Measurements from ENCODE around the gene GPR27.
A peak's percentile ranks its signal among the peaks of the same experiment; 100 is the strongest.

GPR27 gene

GRCh38 chr3:71778353-71778752 is 24.7 kb downstream of the GPR27 start (continued):
- TF ChIP-seq ZNF544 (tag by site-specific recombination; IDR thresholded peaks at IDR 0.05): no peak
- TF ChIP-seq GLI2 (tag by site-specific recombination; IDR thresholded peaks at IDR 0.05; ENCODE audit: borderline replicate concordance, low read depth): no peak
- TF ChIP-seq ZNF133 (tag by site-specific recombination; IDR thresholded peaks at IDR 0.05): no peak
- TF ChIP-seq ZNF311 (tag by site-specific recombination; IDR thresholded peaks at IDR 0.05; ENCODE audit: borderline replicate concordance): no peak
- no peak for TF ChIP-seq ZNF658 (tag by site-specific recombination; IDR thresholded peaks at IDR 0.05)
- no peak for TF ChIP-seq ZBTB8A (tag by site-specific recombination; IDR thresholded peaks at IDR 0.05)
- no peak for TF ChIP-seq ZFP37 (tag by site-specific recombination; IDR thresholded peaks at IDR 0.05)

- ChIA-PET POLR2A (no interaction called here), CTCF (interaction anchor here (0.6 kb wide), 2 partner anchors 50 to 1704 kb away, joined by 3 read pairs; no protein-coding TSS in a partner anchor)
- Histone ChIP-seq H3K36me3 (ENCODE audit: control insufficient read depth in 2 of 2, insufficient read depth in 1 of 2, low read length in 2 of 2) (no peaks in the 10 kb centered on the region), H3K9me3 (ENCODE audit: control insufficient read depth, insufficient read depth, low read depth, low read length) (no peaks in the 10 kb centered on the region), H3K4me1 (ENCODE audit: control insufficient read depth, insufficient read depth, low read length) (0 out of 2 replicates have a peak, but pooled peaks cover 2% of the 10 kb centered on the region), H3K27ac (ENCODE audit: extremely low read depth, low read depth, low read length) (no peak overlapping the region), H3K4me3 (ENCODE audit: low read depth, low read length) (no peak overlapping the region)
- TF ChIP-seq, protein P1, sequence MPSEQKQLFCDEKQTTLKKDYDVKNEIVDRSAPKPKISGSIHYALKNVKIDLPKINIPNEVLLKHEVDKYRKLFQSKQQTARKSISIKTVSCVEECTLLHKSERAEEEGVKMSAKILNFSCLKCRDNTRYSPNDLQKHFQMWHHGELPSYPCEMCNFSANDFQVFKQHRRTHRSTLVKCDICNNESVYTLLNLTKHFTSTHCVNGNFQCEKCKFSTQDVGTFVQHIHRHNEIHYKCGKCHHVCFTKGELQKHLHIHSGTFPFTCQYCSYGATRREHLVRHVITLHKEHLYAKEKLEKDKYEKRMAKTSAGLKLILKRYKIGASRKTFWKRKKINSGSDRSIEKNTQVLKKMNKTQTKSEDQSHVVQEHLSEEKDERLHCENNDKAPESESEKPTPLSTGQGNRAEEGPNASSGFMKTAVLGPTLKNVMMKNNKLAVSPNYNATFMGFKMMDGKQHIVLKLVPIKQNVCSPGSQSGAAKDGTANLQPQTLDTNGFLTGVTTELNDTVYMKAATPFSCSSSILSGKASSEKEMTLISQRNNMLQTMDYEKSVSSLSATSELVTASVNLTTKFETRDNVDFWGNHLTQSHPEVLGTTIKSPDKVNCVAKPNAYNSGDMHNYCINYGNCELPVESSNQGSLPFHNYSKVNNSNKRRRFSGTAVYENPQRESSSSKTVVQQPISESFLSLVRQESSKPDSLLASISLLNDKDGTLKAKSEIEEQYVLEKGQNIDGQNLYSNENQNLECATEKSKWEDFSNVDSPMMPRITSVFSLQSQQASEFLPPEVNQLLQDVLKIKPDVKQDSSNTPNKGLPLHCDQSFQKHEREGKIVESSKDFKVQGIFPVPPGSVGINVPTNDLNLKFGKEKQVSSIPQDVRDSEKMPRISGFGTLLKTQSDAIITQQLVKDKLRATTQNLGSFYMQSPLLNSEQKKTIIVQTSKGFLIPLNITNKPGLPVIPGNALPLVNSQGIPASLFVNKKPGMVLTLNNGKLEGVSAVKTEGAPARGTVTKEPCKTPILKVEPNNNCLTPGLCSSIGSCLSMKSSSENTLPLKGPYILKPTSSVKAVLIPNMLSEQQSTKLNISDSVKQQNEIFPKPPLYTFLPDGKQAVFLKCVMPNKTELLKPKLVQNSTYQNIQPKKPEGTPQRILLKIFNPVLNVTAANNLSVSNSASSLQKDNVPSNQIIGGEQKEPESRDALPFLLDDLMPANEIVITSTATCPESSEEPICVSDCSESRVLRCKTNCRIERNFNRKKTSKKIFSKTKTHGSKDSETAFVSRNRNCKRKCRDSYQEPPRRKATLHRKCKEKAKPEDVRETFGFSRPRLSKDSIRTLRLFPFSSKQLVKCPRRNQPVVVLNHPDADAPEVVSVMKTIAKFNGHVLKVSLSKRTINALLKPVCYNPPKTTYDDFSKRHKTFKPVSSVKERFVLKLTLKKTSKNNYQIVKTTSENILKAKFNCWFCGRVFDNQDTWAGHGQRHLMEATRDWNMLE (tag by site-specific recombination; conservative IDR thresholded peaks at IDR 0.05; ENCODE audit: low read depth): no peak
- TF ChIP-seq ZNF280D (tag by site-specific recombination; IDR thresholded peaks at IDR 0.05): no peak
- TF ChIP-seq ZNF791 (tag by site-specific recombination; IDR thresholded peaks at IDR 0.05): no peak
- no peak for TF ChIP-seq ZNF423 (tag by site-specific recombination; IDR thresholded peaks at IDR 0.05)
- no peak for TF ChIP-seq ZNF530 (tag by site-specific recombination; IDR thresholded peaks at IDR 0.05; ENCODE audit: low read depth)
- no peak for TF ChIP-seq KLF9 (tag by site-specific recombination; IDR thresholded peaks at IDR 0.05; ENCODE audit: low read depth)
- TF ChIP-seq GLI4 (tag by site-specific recombination; IDR thresholded peaks at IDR 0.05): no peak
- no peak for TF ChIP-seq ZNF24 (tag by site-specific recombination; IDR thresholded peaks at IDR 0.05)
- 0 out of 2 replicates have a peak, but pooled peaks have one; percentile 31 for TF ChIP-seq ZNF121 (tag by site-specific recombination; IDR thresholded peaks at IDR 0.05)
- TF ChIP-seq, protein P2, sequence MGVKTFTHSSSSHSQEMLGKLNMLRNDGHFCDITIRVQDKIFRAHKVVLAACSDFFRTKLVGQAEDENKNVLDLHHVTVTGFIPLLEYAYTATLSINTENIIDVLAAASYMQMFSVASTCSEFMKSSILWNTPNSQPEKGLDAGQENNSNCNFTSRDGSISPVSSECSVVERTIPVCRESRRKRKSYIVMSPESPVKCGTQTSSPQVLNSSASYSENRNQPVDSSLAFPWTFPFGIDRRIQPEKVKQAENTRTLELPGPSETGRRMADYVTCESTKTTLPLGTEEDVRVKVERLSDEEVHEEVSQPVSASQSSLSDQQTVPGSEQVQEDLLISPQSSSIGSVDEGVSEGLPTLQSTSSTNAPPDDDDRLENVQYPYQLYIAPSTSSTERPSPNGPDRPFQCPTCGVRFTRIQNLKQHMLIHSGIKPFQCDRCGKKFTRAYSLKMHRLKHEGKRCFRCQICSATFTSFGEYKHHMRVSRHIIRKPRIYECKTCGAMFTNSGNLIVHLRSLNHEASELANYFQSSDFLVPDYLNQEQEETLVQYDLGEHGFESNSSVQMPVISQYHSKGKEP (tag by site-specific recombination; IDR thresholded peaks at IDR 0.05): 0 out of 2 replicates have a peak, but pooled peaks have one; percentile 27
- no peak for TF ChIP-seq ZSCAN4 (tag by site-specific recombination; IDR thresholded peaks at IDR 0.05)
- TF ChIP-seq ZNF626 (tag by site-specific recombination; IDR thresholded peaks at IDR 0.05): no peak
- no peak for TF ChIP-seq ZNF16 (tag by site-specific recombination; IDR thresholded peaks at IDR 0.05; ENCODE audit: low read depth)
- no peak for TF ChIP-seq ZNF398 (tag by site-specific recombination; IDR thresholded peaks at IDR 0.05)
These were observed 26.2 kb downstream of the GPR27 start for GRCh38 chr3:71779674-71780377.

Data from HEK293 (cell line).